Stimulated activated CD8-positive, alpha-beta memory T cell treated with anti-CD3 and anti-CD28 coated beads, Interleukin-15, amount 100 ng/mL, for 1 hour (primary cell): ENCODE data around the gene TUBB4B.

Experiments used
- DNase-seq: peaks from one replicate; pipeline ENCODE4 v3.0.0-alpha.2; 2020; ENCODE audit warnings: low read depth

Gene TUBB4B

GRCh38 chr9:137225699-137226331 lies 15.3 kb upstream of the TUBB4B start:
- DNase-seq, result no peak

GRCh38 chr9:137226338-137227053 lies 14.6 kb upstream of the TUBB4B start:
- no peak for DNase-seq

DNA sequence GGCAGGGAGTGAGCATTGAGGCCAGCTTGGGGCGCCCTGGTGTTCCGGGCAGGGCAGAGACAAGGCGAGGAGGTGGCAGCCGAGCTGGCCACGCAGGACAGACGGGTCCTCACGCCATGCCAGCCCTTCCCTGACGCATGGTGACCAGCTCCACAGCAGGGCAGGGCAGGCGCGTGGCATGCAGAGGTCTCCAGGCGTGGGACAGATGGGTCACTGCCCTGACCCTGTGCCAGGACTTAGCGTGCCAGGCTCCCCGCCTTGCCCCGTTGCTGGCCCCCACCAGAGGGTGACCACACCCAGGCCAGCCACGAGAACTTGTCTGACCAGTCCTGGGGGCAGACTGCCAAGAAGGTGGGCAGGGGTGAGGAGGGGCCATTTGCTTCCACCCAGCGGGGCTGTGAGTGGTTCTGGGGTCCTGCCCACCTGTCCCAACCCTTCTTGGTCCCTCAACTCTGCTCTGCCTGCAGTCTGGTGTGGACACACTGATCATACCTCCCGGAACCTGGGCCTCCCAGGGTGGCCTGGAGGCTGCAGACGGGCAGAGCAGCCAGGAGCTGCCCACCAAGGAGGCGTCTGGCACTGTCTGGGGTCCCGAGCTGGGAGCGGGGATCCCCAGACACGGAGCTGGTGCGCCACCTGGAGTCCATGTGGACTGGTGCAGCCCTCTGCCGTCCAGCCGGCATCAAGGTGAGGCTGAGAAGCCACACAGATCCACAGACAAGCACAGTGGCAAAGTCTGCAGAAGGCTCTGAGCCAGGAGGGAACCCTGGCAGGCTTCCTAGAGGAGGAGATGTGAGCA lies 13.8 kb upstream of the TUBB4B start, which contains the start of gene RNF224:
RNF224 (plus strand) TSS at position 449 of the 799 bp plus-strand sequence. CDS start 834 bp downstream, outside the sequence.
- peak; percentile 70 for DNase-seq

GRCh38 chr9:137227853-137228505 lies 13.1 kb upstream of the TUBB4B start:
- DNase-seq, result no peak

GRCh38 chr9:137228506-137228967 lies 12.6 kb upstream of the TUBB4B start:
- DNase-seq, result no peak

- DNase-seq, result no peak
Observed at GRCh38 chr9:137228968-137229896, 11.9 kb upstream of the TUBB4B start.

DNA sequence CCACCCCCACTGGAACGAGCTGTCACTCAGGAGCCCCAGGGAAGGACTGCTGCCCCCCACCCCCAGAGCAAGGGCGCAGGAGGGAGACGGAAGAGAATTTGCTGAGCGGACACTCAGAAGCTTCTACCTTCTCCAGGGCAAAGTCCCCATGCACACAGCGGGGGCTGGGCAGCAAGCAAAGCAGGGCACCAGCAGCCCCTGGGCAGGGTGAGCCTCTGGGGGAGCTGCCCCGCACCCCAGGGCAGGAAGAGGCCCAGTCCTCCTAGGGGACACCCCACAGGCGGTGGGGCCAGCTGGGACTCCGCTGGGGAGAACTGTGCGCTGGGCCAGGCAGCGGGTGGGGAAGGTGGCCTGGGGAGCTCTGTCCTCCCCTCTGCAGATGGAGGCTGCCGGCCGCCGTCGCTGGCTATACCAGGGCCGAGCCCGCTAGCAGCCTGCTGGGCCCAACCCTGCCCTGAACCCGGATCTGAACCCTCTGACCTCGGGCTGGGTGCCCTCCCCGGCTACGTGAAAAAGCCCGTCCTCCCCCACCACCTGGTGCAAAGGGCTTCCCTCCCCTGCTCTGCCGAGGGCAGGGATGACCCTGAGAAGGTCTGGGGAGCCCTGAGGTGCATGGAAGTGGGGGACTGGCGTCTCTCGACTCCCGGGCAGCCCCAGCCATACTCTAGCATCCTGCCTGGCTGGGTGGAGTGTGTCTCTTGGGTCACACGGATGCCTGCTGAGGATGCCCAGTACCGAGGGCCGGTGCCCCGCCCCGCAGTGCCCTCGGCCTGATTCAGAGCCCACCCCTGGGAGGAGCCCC lies 11.0 kb upstream of the TUBB4B start:
- no peak for DNase-seq

DNA sequence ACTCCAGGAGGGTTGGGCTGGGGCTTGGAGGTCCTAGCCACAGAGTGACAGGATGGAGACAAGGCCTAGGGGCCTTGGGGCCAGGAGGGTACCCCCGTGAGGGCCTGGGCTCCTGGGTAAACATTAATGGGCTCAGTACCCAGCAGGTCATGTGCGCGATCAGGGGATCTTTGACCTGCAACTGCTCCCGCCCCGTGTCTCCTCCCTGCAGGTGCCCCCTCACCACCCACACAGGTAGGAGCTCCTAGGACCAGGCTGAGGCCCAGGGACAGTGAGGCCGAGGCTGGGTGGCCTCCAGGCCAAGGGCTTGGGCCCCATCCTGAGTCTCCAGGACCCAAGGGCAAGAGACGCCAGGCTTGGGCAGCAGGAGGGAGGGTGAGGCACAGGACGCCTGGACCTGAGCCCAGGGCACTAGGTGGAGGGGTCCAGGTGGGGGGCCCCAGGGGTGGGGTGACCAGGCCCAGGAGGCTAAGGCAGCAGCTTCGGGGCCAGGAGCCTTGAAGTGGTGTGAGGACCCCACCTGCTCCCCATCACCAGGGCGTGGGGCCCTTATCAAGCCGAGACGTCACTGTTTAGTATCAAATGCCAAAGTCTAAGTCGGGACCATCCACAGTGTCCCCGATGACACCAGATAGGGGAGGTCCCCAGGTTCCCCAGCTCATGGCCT lies 10.2 kb upstream of the TUBB4B start, which contains the start of gene SLC34A3:
SLC34A3 (plus strand) TSS at position 197 of the 667 bp plus-strand sequence. CDS start 802 bp downstream, outside the sequence.
- DNase-seq, result no peak

- no peak for DNase-seq
Observed at GRCh38 chr9:137231372-137232039, 9.6 kb upstream of the TUBB4B start.

DNA sequence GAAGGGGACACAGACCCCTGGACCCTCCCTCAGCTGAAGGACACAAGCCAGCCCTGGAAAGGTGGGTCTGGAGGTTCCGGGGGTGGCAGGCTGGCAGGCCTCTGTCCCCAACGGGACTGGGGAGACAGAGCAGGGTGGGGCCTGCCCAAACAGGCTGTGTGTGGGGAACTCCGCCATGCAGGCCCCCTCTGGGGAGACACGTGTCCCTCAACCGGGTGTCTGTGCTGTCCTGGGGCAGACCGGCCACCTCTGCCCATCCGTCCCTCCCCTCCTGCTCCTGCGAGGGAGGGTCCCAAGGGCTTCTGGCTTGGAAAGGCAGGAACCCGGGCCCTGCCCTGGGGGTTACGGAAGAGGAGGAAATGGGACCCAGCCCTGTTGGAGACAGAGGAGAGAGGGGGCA lies 9.0 kb upstream of the TUBB4B start:
- DNase-seq, result no peak

DNA sequence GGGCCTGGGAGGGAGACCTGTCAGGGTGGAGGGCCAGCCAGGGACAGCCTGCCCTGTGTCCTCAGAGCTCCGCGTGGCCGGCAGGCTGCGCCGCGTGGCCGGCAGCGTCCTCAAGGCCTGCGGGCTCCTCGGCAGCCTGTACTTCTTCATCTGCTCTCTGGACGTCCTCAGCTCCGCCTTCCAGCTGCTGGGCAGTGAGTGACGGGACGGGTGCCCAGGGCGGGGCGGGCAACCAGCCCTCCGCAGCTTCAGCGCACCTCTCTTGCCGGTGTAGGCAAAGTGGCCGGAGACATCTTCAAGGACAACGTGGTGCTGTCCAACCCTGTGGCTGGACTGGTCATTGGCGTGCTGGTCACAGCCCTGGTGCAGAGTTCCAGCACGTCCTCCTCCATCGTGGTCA lies 8.6 kb upstream of the TUBB4B start:
- no peak for DNase-seq

- no peak for DNase-seq
Observed at GRCh38 chr9:137233143-137233980, 7.7 kb upstream of the TUBB4B start.

DNA sequence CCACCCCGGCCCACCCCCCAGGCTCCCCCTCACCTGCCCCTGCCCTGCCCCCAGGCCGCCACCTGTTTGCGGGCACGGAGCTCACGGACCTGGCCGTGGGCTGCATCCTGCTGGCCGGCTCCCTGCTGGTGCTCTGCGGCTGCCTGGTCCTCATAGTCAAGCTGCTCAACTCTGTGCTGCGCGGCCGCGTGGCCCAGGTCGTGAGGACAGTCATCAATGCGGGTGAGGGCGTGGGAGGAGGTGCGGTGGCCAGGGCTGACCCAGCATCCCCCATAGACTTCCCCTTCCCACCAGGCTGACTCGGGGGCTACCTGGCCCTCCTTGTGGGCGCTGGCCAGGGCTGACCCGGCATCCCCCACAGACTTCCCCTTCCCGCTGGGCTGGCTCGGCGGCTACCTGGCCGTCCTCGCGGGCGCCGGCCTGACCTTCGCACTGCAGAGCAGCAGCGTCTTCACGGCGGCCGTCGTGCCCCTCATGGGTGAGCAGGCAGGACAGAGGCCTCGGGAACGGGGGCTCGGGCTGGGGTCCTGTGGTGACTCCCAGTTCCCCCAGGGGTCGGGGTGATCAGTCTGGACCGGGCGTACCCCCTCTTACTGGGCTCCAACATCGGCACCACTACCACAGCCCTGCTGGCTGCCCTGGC lies 6.9 kb upstream of the TUBB4B start:
- no peak for DNase-seq

- no peak for DNase-seq
Observed at GRCh38 chr9:137234758-137235423, 6.2 kb upstream of the TUBB4B start.

- DNase-seq, result no peak
Observed at GRCh38 chr9:137235424-137236237, 5.5 kb upstream of the TUBB4B start.
